ENCODE data around the gene CD300H.
"Not testable (repeated sequence)": the region's sequence is repeated elsewhere in the genome, so short reads cannot be mapped to it uniquely, and the experiment has no call there.

Gene CD300H

GRCh38 chr17:74520790-74521480 lies 46.4 kb downstream of the CD300H start:
- TF ChIP-seq ZFX (IDR thresholded peaks at IDR 0.05) (no peak), CTCF (conservative IDR thresholded peaks at IDR 0.05) (no peak)

DNA sequence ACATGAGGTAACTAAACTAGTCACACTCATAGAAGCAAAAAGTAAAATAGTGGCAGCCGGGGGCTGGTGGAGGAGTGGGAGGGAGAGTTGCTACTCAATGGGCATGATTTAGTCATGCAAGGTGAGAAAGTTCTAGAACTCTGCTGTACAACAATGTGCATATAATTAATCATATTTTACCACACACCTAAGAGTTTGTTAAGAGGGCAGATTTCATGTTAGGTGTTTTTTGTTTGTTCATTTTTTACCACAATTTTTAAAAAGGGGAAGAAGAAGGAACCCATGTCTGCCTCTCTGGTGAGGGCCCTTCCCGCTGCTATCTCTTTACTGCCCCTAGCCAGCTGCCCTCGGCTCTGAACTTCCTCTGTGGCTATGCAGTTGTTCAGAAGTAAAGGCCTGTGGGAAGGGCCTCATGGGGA lies 47.3 kb downstream of the CD300H start:
- H3K27ac ChIP-seq: no peak overlapping the region
- TF ChIP-seq ZFX (IDR thresholded peaks at IDR 0.05) (no peak), CTCF (conservative IDR thresholded peaks at IDR 0.05) (no peak)

More at GRCh38 chr17:74520790-74521480, 46.4 kb downstream of the CD300H start:
- no peak overlapping the region for H3K27ac ChIP-seq

DNA sequence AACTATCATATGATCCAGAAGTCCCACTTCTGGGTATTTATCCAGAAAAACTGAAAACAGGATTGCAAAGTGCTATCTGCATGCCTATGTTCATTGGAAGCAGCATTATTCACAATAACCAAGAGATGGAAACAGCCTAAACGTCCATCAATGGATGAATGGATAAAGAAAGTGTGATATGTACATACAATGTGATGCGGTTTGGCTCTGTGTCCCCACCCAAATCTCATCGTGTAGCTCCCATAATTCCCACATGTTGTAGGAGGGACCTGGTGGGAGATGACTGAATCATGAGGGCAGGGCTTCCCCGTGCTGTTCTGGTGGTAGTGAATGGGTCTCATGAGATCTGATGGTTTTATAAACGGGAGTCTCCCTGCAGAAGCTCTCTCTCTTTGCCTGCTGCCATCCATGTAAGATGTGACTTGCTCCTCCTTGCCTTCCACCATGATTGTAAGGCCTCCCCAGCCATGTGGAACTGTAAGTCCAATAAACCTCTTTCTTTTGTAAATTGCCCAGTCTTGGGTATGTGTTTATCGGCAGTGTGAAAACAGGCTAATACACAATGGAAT lies 48.8 kb downstream of the CD300H start:
- H3K27ac ChIP-seq: not testable (repeated sequence)

- no peak overlapping the region for H3K27ac ChIP-seq
- TF ChIP-seq ZFX (IDR thresholded peaks at IDR 0.05) (no peak), CTCF (conservative IDR thresholded peaks at IDR 0.05) (no peak)
Observed at GRCh38 chr17:74516561-74517328, 50.6 kb downstream of the CD300H start.

DNA sequence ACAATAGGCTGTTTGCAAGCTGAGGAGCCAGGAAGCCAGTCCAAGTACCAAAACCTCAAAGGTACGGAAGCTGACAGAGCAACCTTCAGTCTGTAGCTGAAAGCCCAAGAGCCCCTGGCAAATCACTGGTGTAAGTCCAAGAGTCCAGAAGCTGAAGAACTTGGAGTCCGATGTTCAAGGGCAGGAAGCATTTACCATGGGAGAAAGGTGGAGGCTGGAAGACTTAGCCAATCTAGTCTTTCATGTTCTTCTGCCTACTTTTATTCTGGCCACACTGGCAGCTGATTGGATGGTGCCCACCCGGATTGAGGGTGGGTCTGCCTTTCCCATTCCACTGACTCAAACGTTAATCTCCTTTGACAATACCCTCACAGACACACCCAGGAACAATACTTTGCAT lies 51.4 kb downstream of the CD300H start:
- TF ChIP-seq CTCF (conservative IDR thresholded peaks at IDR 0.05) (no peak), ZFX (IDR thresholded peaks at IDR 0.05) (no peak)
- H3K27ac ChIP-seq: no peak overlapping the region

DNA sequence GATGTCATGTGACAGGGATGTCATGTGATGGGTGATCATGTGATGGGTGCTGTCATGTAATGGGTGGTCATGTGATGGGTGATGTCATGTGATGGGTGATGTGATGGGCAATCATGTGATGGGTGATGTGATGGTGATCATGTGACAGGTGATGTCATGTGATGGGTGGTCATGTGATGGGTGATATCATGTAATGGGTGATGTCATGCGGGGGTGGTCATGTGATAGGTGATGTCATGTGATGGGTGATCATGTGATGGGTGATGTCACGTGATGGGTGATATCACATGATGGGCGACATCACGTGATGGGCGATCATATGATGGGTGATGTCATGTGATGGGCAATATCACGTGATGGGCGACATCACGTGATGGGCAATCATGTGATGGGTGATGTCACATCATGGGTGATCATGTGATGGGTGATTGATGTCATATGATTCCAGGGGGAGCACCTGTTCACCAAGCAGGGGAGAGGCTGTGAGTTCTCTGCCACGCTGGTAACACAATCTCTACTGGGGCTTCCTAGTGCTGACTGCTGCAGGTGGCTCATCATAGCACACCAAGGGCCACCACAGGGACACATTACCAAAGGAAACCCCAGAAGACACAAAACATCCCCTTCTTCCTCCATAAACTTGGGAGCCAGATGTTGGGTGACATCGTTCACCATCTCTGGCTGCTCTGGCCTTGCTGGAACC lies 52.5 kb downstream of the CD300H start:
- TF ChIP-seq ZFX (IDR thresholded peaks at IDR 0.05): no peak
- TF ChIP-seq CTCF (conservative IDR thresholded peaks at IDR 0.05): no peak
- no peak overlapping the region for H3K27ac ChIP-seq

GRCh38 chr17:74513987-74514631 lies 53.2 kb downstream of the CD300H start:
- TF ChIP-seq CTCF (conservative IDR thresholded peaks at IDR 0.05) (no peak), ZFX (IDR thresholded peaks at IDR 0.05) (no peak)
- no peak overlapping the region for H3K27ac ChIP-seq
